GM12878 (cell line): ENCODE data around the gene MIGA2. TPM values are rescaled to one million over a fixed set of nuclear protein-coding genes. Genes with fewer than 3 reads are reported as not detected.

Experiments
- ATAC-seq: fragments of 200-7000 bp; cut with Tn5 transposase; 3 replicates; pipeline ENCODE4 v1.9.1; 2020; ENCODE audit warnings: mild to moderate bottlenecking, moderate library complexity
- BruUV-seq: library from RNA; stranded (reverse); fragments of 400-500 nt; replicated peaks from 2 replicates; lab custom pipeline; 2021; lab: Mats Ljungman, UMichigan
- CTCF ChIA-PET: fragments of 300-600 bp; sonication (Branson Sonifier 250); formaldehyde crosslinking; extraction: SDS; loops from one replicate; lab custom pipeline; 2021; ENCODE audit warnings: inconsistent platforms; lab: Yijun Ruan, JAX
- POLR2A ChIA-PET: fragments of 350-600 bp; formaldehyde crosslinking; extraction: SDS; loops from one replicate; lab custom pipeline; 2021; ENCODE audit warnings: inconsistent platforms; lab: Charles Lee
- RAD21 ChIA-PET: fragments of 300-600 bp; sonication (Branson Sonifier 250); formaldehyde crosslinking; loops from one replicate; lab custom pipeline; 2023; ENCODE audit warnings: antibody characterized with exemption; ENCODE audit not compliant: unreplicated experiment; lab: Charles Lee
- SMC1A ChIA-PET: fragments of 300-600 bp; sonication (Branson Sonifier 250); formaldehyde crosslinking; loops from one replicate; lab custom pipeline; 2023; ENCODE audit not compliant: unreplicated experiment, uncharacterized antibody; lab: Charles Lee
- DNase-seq: peaks from one replicate; pipeline ENCODE4 v3.0.0-alpha.2; 2011; ENCODE audit warnings: low read depth, low spot score
- FAIRE-seq: peaks from 3 replicates; lab custom pipeline; 2011; peaks lifted over from hg19 to GRCh38; lab: Jason Lieb, UNC
- H2AFZ ChIP-seq: 2 replicates; pipeline ENCODE4 v1.6.0; 2011; ENCODE audit warnings: low read depth, low read length, control low read depth; ENCODE audit not compliant: control insufficient read depth
- H3K27ac ChIP-seq: 2 replicates; pipeline ENCODE4 v1.5.1; 2011; ENCODE audit warnings: control low read depth; ENCODE audit not compliant: control insufficient read depth, insufficient read depth
- H3K27me3 ChIP-seq, 2 experiments: replicated peaks in 1 of 2; 2 replicates each; pipeline versions ENCODE4 v1.6.0 to v1.6.1; 2011; ENCODE audit warnings: low read length in 1 of 2; ENCODE audit not compliant: control insufficient read depth in 2 of 2, insufficient read depth in 2 of 2
- H3K36me3 ChIP-seq, 2 experiments: 2 replicates each; pipeline ENCODE4 v1.5.1; 2011; ENCODE audit warnings: low read length in 1 of 2; ENCODE audit not compliant: control insufficient read depth in 2 of 2, insufficient read depth in 2 of 2
- H3K4me1 ChIP-seq: 2 replicates; pipeline ENCODE4 v1.6.1; 2011; ENCODE audit warnings: mild to moderate bottlenecking, low read length, moderate library complexity, mixed read lengths; ENCODE audit not compliant: control insufficient read depth, insufficient read depth
- H3K4me2 ChIP-seq: 2 replicates; pipeline ENCODE4 v1.6.0; 2011; ENCODE audit warnings: control low read depth; ENCODE audit not compliant: control insufficient read depth, insufficient read depth
- H3K4me3 ChIP-seq: fragments of 200-600 bp; sonication (generic); 2 replicates; pipeline ENCODE4 v1.5.1; 2016
- H3K79me2 ChIP-seq: 2 replicates; pipeline ENCODE4 v1.6.0; 2011; ENCODE audit warnings: low read length; ENCODE audit not compliant: control insufficient read depth, insufficient read depth
- H3K9ac ChIP-seq: 2 replicates; pipeline ENCODE4 v1.8.0; 2011; ENCODE audit warnings: low read length, control low read depth, mixed read lengths; ENCODE audit not compliant: control insufficient read depth, insufficient read depth
- H3K9me3 ChIP-seq: replicated peaks from 3 replicates; pipeline ENCODE4 v1.5.1; 2011; ENCODE audit warnings: mild to moderate bottlenecking, low read length; ENCODE audit not compliant: control insufficient read depth, insufficient read depth
- H4K20me1 ChIP-seq: 2 replicates; pipeline ENCODE4 v1.6.0; 2011; ENCODE audit not compliant: control insufficient read depth, insufficient read depth
- DPF2 ChIP-seq: fragments of 450-650 bp; IDR thresholded peaks from 2 replicates; pipeline ENCODE4 v1.6.1; 2017; ENCODE audit warnings: mild to moderate bottlenecking
- EGR1 ChIP-seq, 2 experiments: IDR thresholded peaks; 1 replicate in 1 of 2; 2 replicates in 1 of 2; pipeline ENCODE4 v1.6.1; 2011 to 2012; ENCODE audit warnings: low read depth in 2 of 2, low read length in 2 of 2, borderline replicate concordance in 1 of 2, mild to moderate bottlenecking in 1 of 2, moderate library complexity in 1 of 2
- MEF2A ChIP-seq: IDR thresholded peaks from 2 replicates; pipeline ENCODE4 v1.6.1; 2011; ENCODE audit warnings: low read depth, mild to moderate bottlenecking, low read length, moderate library complexity; ENCODE audit not compliant: insufficient read depth
- NFIC ChIP-seq: IDR thresholded peaks from 2 replicates; pipeline ENCODE4 v1.6.1; 2012; ENCODE audit warnings: low read depth, mild to moderate bottlenecking, inconsistent platforms, low read length, moderate library complexity
- NR2C1 ChIP-seq: fragments of 450-650 bp; IDR thresholded peaks from 2 replicates; pipeline ENCODE4 v1.6.1; 2017; ENCODE audit warnings: antibody characterized with exemption, mild to moderate bottlenecking, moderate library complexity
- POLR2AphosphoS5 ChIP-seq: IDR thresholded peaks from 2 replicates; pipeline ENCODE4 v1.6.1; 2011; ENCODE audit warnings: mild to moderate bottlenecking, low read length, inconsistent platforms
- REST ChIP-seq: IDR thresholded peaks from 2 replicates; pipeline ENCODE4 v1.6.1; 2012; ENCODE audit warnings: mild to moderate bottlenecking, low read depth, low read length
- SMAD5 ChIP-seq: IDR thresholded peaks from 2 replicates; pipeline ENCODE4 v1.6.1; 2016; ENCODE audit warnings: antibody characterized with exemption, low read depth
- SMARCA5 ChIP-seq: fragments of 450-650 bp; IDR thresholded peaks from 2 replicates; pipeline ENCODE4 v1.6.1; 2017; ENCODE audit warnings: mild to moderate bottlenecking
- SREBF2 ChIP-seq: IDR thresholded peaks from 2 replicates; pipeline ENCODE4 v1.6.1; 2012; ENCODE audit warnings: mild to moderate bottlenecking, low read length
- SRF ChIP-seq, 2 experiments: IDR thresholded peaks; 2 replicates each; pipeline ENCODE4 v1.6.1; 2011; ENCODE audit warnings: low read depth in 2 of 2, low read length in 2 of 2, mild to moderate bottlenecking in 1 of 2, moderate library complexity in 1 of 2
- ZBED1 ChIP-seq: IDR thresholded peaks from 2 replicates; pipeline ENCODE4 v1.6.1; 2016; ENCODE audit warnings: borderline replicate concordance
- ZNF274 ChIP-seq: IDR thresholded peaks from one replicate; pipeline ENCODE4 v1.8.0; 2011; ENCODE audit not compliant: insufficient read length, insufficient read depth
- ZZZ3 ChIP-seq: IDR thresholded peaks from 2 replicates; pipeline ENCODE4 v1.6.1; 2011; ENCODE audit warnings: low read depth; ENCODE audit not compliant: control insufficient read depth, insufficient read length
- WGBS: methylation state at CpG from one replicate; pipeline ENCODE4 v1.1.6; 2016; ENCODE audit warnings: low lambda C conversion rate; ENCODE audit not compliant: insufficient replicate concordance, insufficient coverage; ENCODE audit errors: missing lambda C conversion rate; 5-methylcytosine and 5-hydroxymethylcytosine counted together
- in situ Hi-C: fragments of 300-500 bp; cut with MboI; formaldehyde crosslinking; loops from 9 replicates; pipeline ENCODE4 v1.14.3; 2018; ENCODE audit warnings: mixed read lengths
- intact Hi-C: fragments of 100-400 bp; cut with micrococcal nuclease; formaldehyde crosslinking; loops from one replicate; pipeline ENCODE4 v1.14.2; 2022; ENCODE audit not compliant: unreplicated experiment
- polyA plus RNA-seq, 11 experiments: library from polyadenylated mRNA; depleted of rRNA in 4 of 11; unstranded in 6 of 11; stranded (reverse) in 5 of 11; fragments of >200 nt; fragmentation: Nextera tagmentation in 4 of 11; fragmentation: Illumina TruSeq in 1 of 11; extraction: Ambion mirVana in 4 of 11; extraction: Trizol in 1 of 11; gene quantifications; 1 replicate in 1 of 11; 2 replicates in 10 of 11; pipeline versions ENCODE4 v1.2.1 to v1.2.3, GENCODE V29; 2011 to 2016; ENCODE audit warnings: inconsistent platforms in 2 of 11, missing spikeins in 2 of 11, low read depth in 1 of 11
- total RNA-seq, 4 experiments: library from RNA; depleted of rRNA in 3 of 4; stranded (reverse); fragments of >200 nt in 3 of 4; fragmentation: Illumina TruSeq in 1 of 4; extraction: Trizol in 1 of 4; gene quantifications; 2 replicates each; pipeline versions ENCODE4 v1.2.1 to v1.2.3, GENCODE V29; 2013 to 2021
- TF ChIP-seq, protein P1 (sequence below): fragments of 450-650 bp; IDR thresholded peaks from 2 replicates; pipeline ENCODE4 v1.6.1; 2017; ENCODE audit warnings: mild to moderate bottlenecking, low read depth, inconsistent platforms; ENCODE audit not compliant: poor library complexity, severe bottlenecking

Gene MIGA2
- total and polyA plus RNA-seq, 10 of the 15 experiments (the other 5 are each of a cell fraction or from before 2014, with no cell fraction given): 0.14 to 31.0 (median 12.7) TPM

GRCh38 chr9:129060991-129061390, 24.6 kb downstream of the MIGA2 start:
- Histone ChIP-seq H3K9ac (no peak overlapping the region), H3K4me2 (no peak overlapping the region), H3K79me2 (no peaks in the 10 kb centered on the region), H2AFZ (no peak overlapping the region), H3K27ac (no peak overlapping the region), H4K20me1 (no peaks in the 10 kb centered on the region), H3K4me1 (no peaks in the 10 kb centered on the region), H3K4me3 (no peak overlapping the region), H3K36me3 (peaks cover 7 to 10% of the 10 kb centered on the region in 2 experiments; a peak in 3 of 4 replicates), H3K27me3 (no peaks in the 10 kb centered on the region), H3K9me3 (no peaks in the 10 kb centered on the region)
- intact Hi-C loops (no loop called here), in situ Hi-C loops (no loop called here)
- ChIA-PET POLR2A (no interaction called here), CTCF (no interaction called here), RAD21 (no interaction called here), SMC1A (no interaction called here)
- ATAC-seq (no peak), FAIRE-seq (no peak), DNase-seq (no peak)
- WGBS: 93% methylated on average over 10 of the region's 12 CpGs
- BruUV-seq: no TSS peak
- TF ChIP-seq NFIC: no peak
- no peak for TF ChIP-seq SREBF2
- no peak for TF ChIP-seq DPF2
- TF ChIP-seq ZNF274: no peak
- TF ChIP-seq ZBED1: no peak
- no peak for TF ChIP-seq EGR1 (IDR thresholded peaks at IDR 0.05; ENCODE audit: borderline replicate concordance in 1 of 2, low read depth in 2 of 2, low read length in 2 of 2)
- no peak for TF ChIP-seq NR2C1

GRCh38 chr9:129063061-129063460, 26.6 kb downstream of the MIGA2 start:
- no peaks in the 10 kb centered on the region for H3K4me1 ChIP-seq
- H3K9ac ChIP-seq: no peak overlapping the region
- intact Hi-C loops: no loop called here
- WGBS: 83% methylated on average over 4 of the region's 9 CpGs
- DNase-seq (no peak), FAIRE-seq (no peak), ATAC-seq (no peak)
- no peak overlapping the region for H3K4me3 ChIP-seq
- RAD21 ChIA-PET: no interaction called here
- BruUV-seq: no TSS peak
- SMC1A ChIA-PET: no interaction called here
- no peaks in the 10 kb centered on the region for H4K20me1 ChIP-seq
- in situ Hi-C loops: no loop called here
- H3K4me2 ChIP-seq: no peak overlapping the region
- peaks cover 7 to 10% of the 10 kb centered on the region in 2 experiments; a peak in 3 of 4 replicates for H3K36me3 ChIP-seq
- H3K9me3 ChIP-seq: no peaks in the 10 kb centered on the region
- H2AFZ ChIP-seq: no peak overlapping the region
- POLR2A ChIA-PET: no interaction called here
- no peaks in the 10 kb centered on the region for H3K27me3 ChIP-seq
- H3K27ac ChIP-seq: no peak overlapping the region
- CTCF ChIA-PET: no interaction called here
- no peaks in the 10 kb centered on the region for H3K79me2 ChIP-seq
- TF ChIP-seq SMAD5 (no peak), POLR2AphosphoS5 (no peak), SRF (IDR thresholded peaks at IDR 0.05; ENCODE audit: low read depth in 2 of 2, low read length in 2 of 2) (no peak), SMARCA5 (no peak), ZZZ3 (no peak), REST (no peak), MEF2A (no peak)
- TF ChIP-seq, protein P1, sequence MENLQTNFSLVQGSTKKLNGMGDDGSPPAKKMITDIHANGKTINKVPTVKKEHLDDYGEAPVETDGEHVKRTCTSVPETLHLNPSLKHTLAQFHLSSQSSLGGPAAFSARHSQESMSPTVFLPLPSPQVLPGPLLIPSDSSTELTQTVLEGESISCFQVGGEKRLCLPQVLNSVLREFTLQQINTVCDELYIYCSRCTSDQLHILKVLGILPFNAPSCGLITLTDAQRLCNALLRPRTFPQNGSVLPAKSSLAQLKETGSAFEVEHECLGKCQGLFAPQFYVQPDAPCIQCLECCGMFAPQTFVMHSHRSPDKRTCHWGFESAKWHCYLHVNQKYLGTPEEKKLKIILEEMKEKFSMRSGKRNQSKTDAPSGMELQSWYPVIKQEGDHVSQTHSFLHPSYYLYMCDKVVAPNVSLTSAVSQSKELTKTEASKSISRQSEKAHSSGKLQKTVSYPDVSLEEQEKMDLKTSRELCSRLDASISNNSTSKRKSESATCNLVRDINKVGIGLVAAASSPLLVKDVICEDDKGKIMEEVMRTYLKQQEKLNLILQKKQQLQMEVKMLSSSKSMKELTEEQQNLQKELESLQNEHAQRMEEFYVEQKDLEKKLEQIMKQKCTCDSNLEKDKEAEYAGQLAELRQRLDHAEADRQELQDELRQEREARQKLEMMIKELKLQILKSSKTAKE: no peak
